Karpas-422 (cell line): ENCODE results near the gene GSTCD. TPM values are rescaled to one million over a fixed set of nuclear protein-coding genes. Genes with fewer than 3 reads are reported as not detected.

ENCODE experiments used
- DNase-seq: peaks from one replicate; pipeline ENCODE4 v3.0.0-alpha.2; 2015
- H2AFZ ChIP-seq: fragments of 200-600 bp; sonication (generic); 2 replicates; pipeline ENCODE4 v1.6.1; 2014; ENCODE audit warnings: antibody characterized with exemption, low read length, mixed read lengths
- H3K27ac ChIP-seq: fragments of 200-600 bp; sonication (generic); 2 replicates; pipeline ENCODE4 v1.5.1; 2014; ENCODE audit warnings: mild to moderate bottlenecking, low read length, moderate library complexity
- H3K27me3 ChIP-seq: fragments of 200-600 bp; sonication (generic); 2 replicates; pipeline ENCODE4 v1.6.1; 2014; ENCODE audit warnings: low read length, mixed read lengths
- H3K36me3 ChIP-seq: fragments of 200-600 bp; sonication (generic); 2 replicates; pipeline ENCODE4 v1.6.1; 2014; ENCODE audit warnings: low read length, mixed read lengths; ENCODE audit not compliant: insufficient read depth
- H3K4me1 ChIP-seq: fragments of 200-600 bp; sonication (generic); 2 replicates; pipeline ENCODE4 v1.6.1; 2014; ENCODE audit warnings: mild to moderate bottlenecking, low read length, mixed read lengths
- H3K4me2 ChIP-seq: fragments of 200-600 bp; sonication (generic); 2 replicates; pipeline ENCODE4 v1.6.1; 2014; ENCODE audit warnings: low read length, low read depth, mild to moderate bottlenecking; ENCODE audit not compliant: poor library complexity, severe bottlenecking
- H3K4me3 ChIP-seq: fragments of 200-600 bp; sonication (generic); 2 replicates; pipeline ENCODE4 v1.5.1; 2014; ENCODE audit warnings: mild to moderate bottlenecking, antibody characterized with exemption, low read length, mixed read lengths
- H3K79me2 ChIP-seq: fragments of 200-600 bp; sonication (generic); 2 replicates; pipeline ENCODE4 v1.6.1; 2014; ENCODE audit warnings: mild to moderate bottlenecking, low read length, mixed read lengths
- H3K9ac ChIP-seq: fragments of 200-600 bp; sonication (generic); 2 replicates; pipeline ENCODE4 v1.6.0; 2014; ENCODE audit warnings: low read length
- H3K9me2 ChIP-seq: fragments of 200-600 bp; sonication (generic), shearing (Covaris generic); replicated peaks from 2 replicates; pipeline ENCODE4 v1.6.0; 2014; ENCODE audit warnings: mild to moderate bottlenecking, low read length, moderate library complexity; ENCODE audit not compliant: insufficient read depth
- H3K9me3 ChIP-seq: fragments of 300-700, 200-600 bp; sonication (generic); 2 replicates; pipeline ENCODE4 v1.6.1; 2014; ENCODE audit warnings: low read length, mixed read lengths
- H4K20me1 ChIP-seq: fragments of 200-600 bp; sonication (generic); 2 replicates; pipeline ENCODE4 v1.6.1; 2014; ENCODE audit warnings: mild to moderate bottlenecking, antibody characterized with exemption, low read length, low read depth; ENCODE audit not compliant: insufficient read depth
- total RNA-seq: library from RNA; depleted of rRNA; stranded (reverse); fragments of >200 nt; shearing (Covaris generic); gene quantifications from 2 replicates; pipeline ENCODE4 v1.2.3, GENCODE V29; 2014; ENCODE audit warnings: low replicate concordance; rRNA removed

GSTCD gene
- total RNA-seq: 20.6 and 23.9 TPM in 2 replicates

- peak within 1 kb of the TSS; percentile 93 for H3K4me3 ChIP-seq
- H3K4me2 ChIP-seq: peak within 1 kb of the TSS; percentile 95
- peaks cover 94% of the 10 kb centered on the region for H3K79me2 ChIP-seq
- peak; percentile 97 for DNase-seq
- no peaks in the 10 kb centered on the region for H3K9me3 ChIP-seq
- peaks cover 19% of the 10 kb centered on the region; the same call in 1 of the 2 replicates for H3K36me3 ChIP-seq
- no peaks in the 10 kb centered on the region; the same call in 1 of the 2 replicates for H3K9me2 ChIP-seq
- H3K4me1 ChIP-seq: peaks cover 49% of the 10 kb centered on the region
- no peaks in the 10 kb centered on the region for H3K27me3 ChIP-seq
- peak within 1 kb of the TSS; percentile 85 for H2AFZ ChIP-seq
- no peaks in the 10 kb centered on the region; the same call in 1 of the 2 replicates for H4K20me1 ChIP-seq
- peak within 1 kb of the TSS; percentile 77 for H3K9ac ChIP-seq
- peak within 1 kb of the TSS; percentile 26; the same call in 1 of the 2 replicates for H3K27ac ChIP-seq
These were observed at the start of gene GSTCD, which contains the start of gene INTS12 for GRCh38 chr4:105708181-105709080. TSS of gene GSTCD (plus strand) at chr4:105708784. CDS start at chr4:105717614, 8,830 bp downstream. TSS of gene INTS12 (minus strand) at chr4:105708689. CDS start at chr4:105700005, 8,684 bp downstream.

- no peaks in the 10 kb centered on the region for H3K9me2 ChIP-seq
- no peak overlapping the region for H3K9ac ChIP-seq
- H3K27ac ChIP-seq: no peak overlapping the region
These were observed 49.4 kb upstream of the GSTCD start for GRCh38 chr4:105659190-105659589.

DNA sequence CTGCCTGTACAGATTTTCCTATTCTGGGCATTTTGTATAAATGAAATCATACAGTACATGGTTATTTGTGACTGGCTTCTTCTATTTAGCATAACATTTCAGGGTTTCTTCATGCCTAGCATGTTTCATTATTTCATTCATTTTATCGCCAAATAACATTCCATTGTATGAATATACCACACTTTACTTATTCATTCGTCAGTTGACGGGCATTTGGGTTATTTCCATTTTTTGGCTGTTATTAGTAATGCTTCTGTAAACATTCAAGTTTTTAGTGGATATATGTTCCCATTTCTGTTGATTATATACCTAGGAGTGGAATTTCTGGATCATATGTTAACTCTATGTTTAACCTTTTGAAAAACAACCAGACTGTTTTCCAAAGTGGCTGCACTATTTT, 47.6 kb upstream of the GSTCD start:
- H3K9me2 ChIP-seq: no peaks in the 10 kb centered on the region
- no peaks in the 10 kb centered on the region for H3K27me3 ChIP-seq
- no peaks in the 10 kb centered on the region for H4K20me1 ChIP-seq
- no peak overlapping the region for H3K27ac ChIP-seq
- no peak overlapping the region for H3K4me3 ChIP-seq
- no peaks in the 10 kb centered on the region for H3K36me3 ChIP-seq
- no peak overlapping the region for H2AFZ ChIP-seq
- no peaks in the 10 kb centered on the region for H3K9me3 ChIP-seq
- no peaks in the 10 kb centered on the region for H3K79me2 ChIP-seq
- H3K9ac ChIP-seq: no peak overlapping the region
- peaks cover 3% of the 10 kb centered on the region; the same call in 1 of the 2 replicates for H3K4me1 ChIP-seq
- no peak overlapping the region for H3K4me2 ChIP-seq
- no peak for DNase-seq

More at GRCh38 chr4:105659190-105659589, 49.4 kb upstream of the GSTCD start:
- Histone ChIP-seq H3K4me2 (no peak overlapping the region), H3K36me3 (no peaks in the 10 kb centered on the region), H2AFZ (no peak overlapping the region), H3K27me3 (no peaks in the 10 kb centered on the region), H3K79me2 (no peaks in the 10 kb centered on the region), H3K9me3 (no peaks in the 10 kb centered on the region), H3K4me3 (no peak overlapping the region), H3K4me1 (peaks cover 3% of the 10 kb centered on the region; the same call in 1 of the 2 replicates), H4K20me1 (no peaks in the 10 kb centered on the region)
- no peak for DNase-seq

- DNase-seq: no peak
- H2AFZ ChIP-seq: no peak overlapping the region
- no peak overlapping the region for H3K4me3 ChIP-seq
- H3K27ac ChIP-seq: no peak overlapping the region
- no peaks in the 10 kb centered on the region for H3K9me3 ChIP-seq
- no peaks in the 10 kb centered on the region for H3K36me3 ChIP-seq
- H3K4me2 ChIP-seq: peak overlapping the region; percentile 6
- H3K9me2 ChIP-seq: no peaks in the 10 kb centered on the region
- H3K9ac ChIP-seq: no peak overlapping the region
- H3K79me2 ChIP-seq: no peaks in the 10 kb centered on the region
- peaks cover 3% of the 10 kb centered on the region; the same call in 1 of the 2 replicates for H3K4me1 ChIP-seq
- no peaks in the 10 kb centered on the region for H4K20me1 ChIP-seq
- H3K27me3 ChIP-seq: no peaks in the 10 kb centered on the region
These were observed 45.5 kb upstream of the GSTCD start for GRCh38 chr4:105662935-105663675.

DNA sequence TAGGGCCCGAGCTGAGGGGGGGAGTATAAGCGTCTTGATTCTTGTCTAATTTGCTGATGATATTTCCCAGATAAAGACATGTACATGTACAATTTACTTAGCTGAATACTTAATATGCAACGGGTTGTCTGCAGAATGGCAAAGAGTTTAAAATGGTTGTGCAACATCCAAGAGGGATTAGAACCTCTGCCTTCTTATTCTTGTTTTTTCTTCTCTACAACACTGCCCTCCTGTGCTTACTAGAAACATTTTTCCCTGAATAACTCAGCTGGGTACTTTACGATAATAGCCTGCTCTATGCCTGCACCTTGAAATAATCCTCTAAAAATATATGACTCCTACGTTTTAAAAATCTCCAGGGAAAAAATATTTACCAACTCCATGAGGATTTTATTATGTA, 41.9 kb upstream of the GSTCD start:
- H3K36me3 ChIP-seq: no peaks in the 10 kb centered on the region
- H4K20me1 ChIP-seq: no peaks in the 10 kb centered on the region
- H3K79me2 ChIP-seq: no peaks in the 10 kb centered on the region
- no peak overlapping the region for H3K27ac ChIP-seq
- H3K9me3 ChIP-seq: no peaks in the 10 kb centered on the region
- no peak overlapping the region for H3K4me3 ChIP-seq
- H2AFZ ChIP-seq: no peak overlapping the region
- peak; percentile 73 for DNase-seq
- peaks cover 3% of the 10 kb centered on the region; the same call in 1 of the 2 replicates for H3K4me1 ChIP-seq
- H3K27me3 ChIP-seq: no peaks in the 10 kb centered on the region
- no peaks in the 10 kb centered on the region for H3K9me2 ChIP-seq
- no peak overlapping the region for H3K9ac ChIP-seq
- no peak overlapping the region for H3K4me2 ChIP-seq

- Histone ChIP-seq H3K9me3 (no peaks in the 10 kb centered on the region), H3K4me2 (no peak overlapping the region), H3K4me3 (no peak overlapping the region), H2AFZ (no peak overlapping the region), H3K9ac (no peak overlapping the region), H3K36me3 (no peaks in the 10 kb centered on the region), H3K27me3 (no peaks in the 10 kb centered on the region), H3K27ac (no peak overlapping the region), H3K4me1 (no peaks in the 10 kb centered on the region), H3K9me2 (no peaks in the 10 kb centered on the region), H3K79me2 (no peaks in the 10 kb centered on the region), H4K20me1 (no peaks in the 10 kb centered on the region)
- no peak for DNase-seq
These were observed 37.9 kb upstream of the GSTCD start for GRCh38 chr4:105670684-105671083.

DNA sequence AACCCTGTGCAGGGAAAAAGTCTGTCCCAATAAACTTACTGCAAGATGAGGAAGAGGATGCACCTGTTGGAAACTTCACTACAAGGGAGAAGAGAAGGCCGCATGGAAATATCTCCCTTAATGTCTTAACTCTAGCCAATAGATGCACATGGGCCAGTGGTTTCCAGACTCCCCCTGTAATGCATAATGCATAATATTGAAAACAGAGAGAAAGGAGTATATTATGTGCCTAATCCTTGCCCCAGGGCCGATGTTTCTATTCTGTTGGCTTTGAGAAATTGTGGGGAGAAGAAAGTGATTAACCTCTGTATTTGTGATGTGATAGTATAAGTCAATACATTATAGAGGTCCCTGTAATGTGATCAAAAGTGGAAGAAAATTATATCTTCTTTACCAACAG, 37.3 kb upstream of the GSTCD start:
- Histone ChIP-seq H3K9me2 (no peaks in the 10 kb centered on the region), H4K20me1 (no peaks in the 10 kb centered on the region), H3K4me3 (no peak overlapping the region), H3K4me2 (no peak overlapping the region), H3K9ac (no peak overlapping the region), H3K36me3 (no peaks in the 10 kb centered on the region), H2AFZ (no peak overlapping the region), H3K27ac (no peak overlapping the region), H3K4me1 (no peaks in the 10 kb centered on the region), H3K9me3 (no peaks in the 10 kb centered on the region), H3K27me3 (no peaks in the 10 kb centered on the region), H3K79me2 (no peaks in the 10 kb centered on the region)
- no peak for DNase-seq

GRCh38 chr4:105674011-105674410, 34.6 kb upstream of the GSTCD start:
- H3K79me2 ChIP-seq: no peaks in the 10 kb centered on the region
- DNase-seq: no peak

More at GRCh38 chr4:105674011-105674410, 34.6 kb upstream of the GSTCD start:
- H4K20me1 ChIP-seq: no peaks in the 10 kb centered on the region
- no peak overlapping the region for H3K9ac ChIP-seq
- H3K27me3 ChIP-seq: no peaks in the 10 kb centered on the region
- no peaks in the 10 kb centered on the region for H3K36me3 ChIP-seq
- H3K4me1 ChIP-seq: no peaks in the 10 kb centered on the region
- no peaks in the 10 kb centered on the region for H3K9me2 ChIP-seq
- H3K9me3 ChIP-seq: no peaks in the 10 kb centered on the region
- H3K4me3 ChIP-seq: no peak overlapping the region
- no peak overlapping the region for H3K27ac ChIP-seq
- H2AFZ ChIP-seq: no peak overlapping the region
- H3K4me2 ChIP-seq: no peak overlapping the region
